HG02798 (cell line): ENCODE results near the gene TMEM121B.
"Not testable (repeated sequence)": the region's sequence is repeated elsewhere in the genome, so short reads cannot be mapped to it uniquely, and the experiment has no call there.

Experiments used
- ATAC-seq: cut with Tn5 transposase; IDR thresholded peaks from one replicate; pipeline ENCODE4 v1.9.1; 2021; ENCODE audit warnings: mild to moderate bottlenecking; ENCODE audit not compliant: unreplicated experiment, poor library complexity

Gene TMEM121B

GRCh38 chr22:17121233-17122195 lies at the start of gene TMEM121B:
Gene TMEM121B (minus strand): TSS chr22:17121360. CDS start chr22:17121127, 233 bp downstream.
- no peak for ATAC-seq

DNA sequence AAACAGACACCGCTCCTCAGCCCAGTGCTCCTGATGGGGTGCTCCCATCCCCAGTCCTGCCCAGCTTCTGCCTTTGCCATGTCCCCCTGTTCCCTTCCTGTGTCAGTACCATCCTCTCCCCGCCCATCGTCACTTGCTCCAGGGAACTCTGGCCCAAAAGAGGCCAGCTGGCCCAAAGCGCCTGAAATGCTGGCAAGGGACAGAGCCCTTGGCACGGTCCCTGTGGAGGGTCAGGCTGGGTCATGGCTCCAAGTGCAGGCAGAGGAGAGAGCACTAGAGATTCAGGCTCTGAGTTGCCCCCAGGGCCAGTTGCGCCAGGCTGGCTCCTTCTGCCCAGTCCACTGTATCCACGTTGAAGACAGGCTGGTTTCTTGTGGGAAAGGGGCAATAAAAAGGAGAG lies 46.3 kb upstream of the TMEM121B start:
- no peak for ATAC-seq

GRCh38 chr22:17164392-17165024 lies 43.3 kb upstream of the TMEM121B start:
- ATAC-seq: no peak

DNA sequence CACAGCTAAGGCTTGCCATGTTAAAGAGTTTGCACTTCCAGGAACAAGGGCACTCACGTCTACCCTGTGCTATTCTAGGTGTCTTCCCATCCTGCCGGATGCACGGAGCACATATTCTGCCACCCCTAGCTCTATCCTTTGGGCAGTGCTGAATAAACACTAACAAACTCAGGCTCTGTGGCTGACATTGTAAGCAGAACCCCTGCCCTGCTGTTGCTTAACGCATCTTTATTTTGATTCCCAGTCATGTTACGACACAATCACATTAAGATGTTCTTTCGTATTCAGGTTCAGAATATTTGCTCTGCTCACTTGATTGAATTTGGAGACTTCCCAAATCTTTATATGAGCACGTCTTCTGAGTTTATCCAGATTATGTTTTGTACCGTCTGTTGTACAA lies 41.6 kb upstream of the TMEM121B start:
- ATAC-seq: no peak

DNA sequence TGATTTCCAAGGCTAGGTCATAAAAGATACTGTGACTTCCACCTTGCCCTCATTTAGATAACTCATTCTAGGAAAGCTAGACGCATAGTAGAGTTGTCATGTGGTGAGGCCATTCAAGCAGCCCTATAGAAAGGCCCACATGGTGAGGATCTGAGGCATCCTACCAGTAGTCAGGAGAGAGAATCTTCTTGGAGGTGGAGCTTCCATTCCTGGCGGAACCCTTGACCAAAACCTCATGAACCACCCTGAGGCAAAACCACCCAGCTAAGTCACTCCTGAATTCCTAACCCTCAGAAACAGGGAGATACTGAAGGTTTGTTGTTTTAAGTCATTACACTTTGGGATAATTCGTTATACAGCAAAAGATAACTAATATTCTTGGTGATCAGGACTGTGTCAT lies 40.8 kb upstream of the TMEM121B start:
- no peak for ATAC-seq

- ATAC-seq: peak; percentile 21
These were observed 38.4 kb upstream of the TMEM121B start for GRCh38 chr22:17159504-17159951.

DNA sequence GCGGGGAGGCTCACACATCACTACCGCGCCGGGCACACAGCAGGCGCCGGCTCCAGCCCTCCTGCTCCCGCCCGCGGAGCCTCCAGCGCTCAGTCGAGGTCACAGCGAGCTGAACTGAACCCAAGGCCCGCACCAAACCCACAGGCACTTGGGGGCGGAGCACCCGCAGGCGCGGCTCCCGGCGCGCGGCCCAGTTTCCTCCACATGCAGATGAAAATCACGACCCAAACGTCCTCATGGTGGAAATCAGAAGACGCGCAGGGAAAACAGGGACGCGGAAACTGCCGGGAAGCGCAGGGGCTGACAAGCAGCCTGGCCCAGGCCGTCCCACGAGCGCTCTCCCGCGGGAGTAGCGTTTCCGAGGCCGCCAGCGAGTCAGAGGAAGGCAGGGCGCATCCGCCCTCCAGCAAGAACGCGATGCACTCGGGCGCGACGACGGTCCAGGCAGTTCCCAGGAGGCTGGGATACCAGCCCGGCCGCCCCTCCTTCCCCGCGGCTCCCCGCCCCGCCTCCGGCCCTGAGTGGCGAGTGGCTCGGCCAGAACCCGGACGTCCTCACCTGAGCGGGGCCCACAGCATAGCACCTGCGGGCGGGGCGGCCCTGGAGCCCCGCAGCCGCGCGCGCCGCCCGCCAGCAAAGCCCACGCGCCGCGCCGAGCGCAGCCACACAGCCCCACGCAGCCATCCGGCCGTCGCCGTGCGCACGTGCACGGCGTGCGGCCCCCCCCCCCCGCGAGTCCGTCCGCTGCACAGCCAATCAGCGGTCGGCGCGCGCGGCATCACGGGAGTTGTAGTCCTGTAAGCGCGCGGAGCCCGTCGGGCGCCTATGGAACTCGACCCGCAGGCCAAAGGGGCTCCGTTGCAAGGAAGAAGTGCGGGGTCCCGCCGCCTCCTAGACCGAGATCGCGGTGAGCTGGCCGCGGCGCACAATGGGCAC lies 37.7 kb upstream of the TMEM121B start, which contains the start of gene HDHD5:
TSS of gene HDHD5 (minus strand) at position 710 of the 936 bp plus-strand sequence. CDS start at position 684, 26 bp downstream.
- ATAC-seq: peak; percentile 82

DNA sequence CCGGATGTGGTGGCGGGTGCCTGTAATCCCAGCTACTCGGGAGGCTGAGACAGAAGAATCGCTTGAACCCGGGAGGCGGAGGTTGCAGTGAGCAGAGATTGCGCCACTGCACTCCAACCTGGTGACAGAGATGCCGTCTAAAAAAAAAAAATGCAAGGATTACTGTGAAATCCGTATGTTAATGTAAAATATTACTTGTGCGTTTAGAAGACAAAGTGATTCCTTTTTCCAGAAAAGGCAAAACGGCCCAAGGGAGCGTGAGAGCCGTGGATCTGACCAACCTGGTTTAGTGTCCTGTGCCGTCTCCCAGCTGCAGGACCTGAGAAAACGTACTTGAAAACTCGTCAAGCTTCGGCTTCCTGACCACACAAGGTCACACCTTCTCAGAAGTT lies 37.0 kb upstream of the TMEM121B start:
- no peak for ATAC-seq

DNA sequence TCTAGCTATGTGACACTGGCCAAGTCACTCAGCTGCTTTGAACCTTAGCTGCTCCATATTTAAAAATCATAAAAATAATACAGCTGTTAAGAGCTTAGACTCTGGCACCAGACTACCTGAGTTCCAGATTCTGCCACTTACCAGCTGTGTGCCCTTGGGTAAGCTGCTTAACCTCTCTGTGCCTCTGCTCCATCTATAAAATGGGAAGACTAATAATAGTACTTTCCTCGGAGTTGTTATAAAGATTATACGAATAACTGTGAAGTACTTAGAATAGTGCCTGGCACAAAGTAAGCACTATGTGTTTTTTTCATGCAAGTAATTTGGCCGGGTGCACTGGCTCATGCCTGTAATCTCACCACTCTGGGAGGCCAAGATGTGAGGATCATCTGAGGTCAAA lies 36.6 kb upstream of the TMEM121B start:
- no peak for ATAC-seq

DNA sequence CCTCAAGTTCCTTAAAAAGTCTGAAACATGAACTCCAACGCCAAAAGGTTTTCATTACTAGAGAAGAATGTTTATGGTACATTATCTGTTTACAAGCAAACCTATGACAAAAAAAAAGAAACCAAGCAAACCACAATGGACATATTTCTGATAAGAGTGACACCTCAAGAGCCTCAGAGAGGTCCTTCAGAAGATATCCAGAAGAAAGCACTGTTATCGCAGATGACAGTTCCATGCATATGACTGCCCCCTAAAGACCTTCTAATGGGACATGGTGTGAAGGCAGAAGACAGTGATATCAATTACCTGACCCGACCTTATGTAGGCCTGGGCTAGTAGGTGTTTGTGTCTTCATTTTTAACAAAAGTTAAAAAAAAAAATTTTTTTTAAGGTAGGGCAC lies 34.8 kb upstream of the TMEM121B start:
- no peak for ATAC-seq

GRCh38 chr22:17152971-17153370 lies 31.8 kb upstream of the TMEM121B start:
- no peak for ATAC-seq

DNA sequence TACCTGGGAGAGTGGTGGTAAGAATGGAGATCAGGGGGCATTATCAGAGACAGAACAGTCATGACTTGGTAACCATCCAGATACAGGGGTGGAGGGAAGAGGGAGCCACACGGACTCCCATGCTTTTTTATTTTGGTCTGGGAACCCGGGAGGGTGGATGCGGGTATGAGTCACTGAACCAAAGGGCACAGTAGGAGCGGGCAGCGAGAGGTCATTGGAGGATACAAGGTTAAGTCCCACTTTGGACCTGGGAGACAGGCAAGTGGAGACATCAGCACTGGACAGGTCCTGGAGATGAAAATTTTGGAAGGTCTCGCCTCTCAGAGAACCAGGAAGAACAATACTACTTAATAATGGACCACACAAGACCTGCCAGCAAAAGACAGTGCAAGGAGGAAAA lies 31.2 kb upstream of the TMEM121B start:
- ATAC-seq: no peak

DNA sequence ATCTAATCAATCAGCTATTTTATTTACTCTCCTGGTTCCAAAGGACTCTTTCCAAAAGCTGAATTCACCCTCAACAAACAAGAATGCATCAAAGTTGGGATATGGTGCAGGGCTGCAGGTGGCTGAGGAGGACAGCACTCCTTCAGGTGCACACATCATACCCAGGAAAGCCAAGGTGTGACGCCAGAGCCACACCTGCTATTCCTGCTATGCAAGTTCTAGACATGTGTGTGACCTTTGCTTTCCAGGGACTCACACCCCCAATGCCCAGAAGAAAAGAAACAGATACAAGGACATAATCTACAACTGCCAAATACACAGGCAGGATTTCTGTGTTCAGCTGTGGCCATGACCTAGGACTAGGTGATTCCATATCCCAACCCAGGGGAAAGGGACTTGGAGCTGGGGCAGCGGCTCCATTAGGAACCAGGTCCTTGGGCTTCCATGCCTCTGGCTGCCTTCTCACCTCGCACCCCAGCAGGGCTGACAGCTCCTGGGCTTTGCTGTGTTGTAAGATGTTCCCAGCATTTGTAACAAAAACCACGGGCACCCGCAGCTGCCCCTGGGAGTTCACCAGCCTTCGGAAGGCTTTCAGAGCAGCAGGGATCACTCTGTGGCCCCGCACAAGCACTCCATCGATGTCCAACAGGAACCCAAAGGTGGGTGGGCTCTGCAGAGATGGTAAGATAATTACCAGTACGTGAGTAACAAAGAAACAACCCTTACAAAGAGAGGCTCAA lies 28.1 kb upstream of the TMEM121B start:
- ATAC-seq: no peak

DNA sequence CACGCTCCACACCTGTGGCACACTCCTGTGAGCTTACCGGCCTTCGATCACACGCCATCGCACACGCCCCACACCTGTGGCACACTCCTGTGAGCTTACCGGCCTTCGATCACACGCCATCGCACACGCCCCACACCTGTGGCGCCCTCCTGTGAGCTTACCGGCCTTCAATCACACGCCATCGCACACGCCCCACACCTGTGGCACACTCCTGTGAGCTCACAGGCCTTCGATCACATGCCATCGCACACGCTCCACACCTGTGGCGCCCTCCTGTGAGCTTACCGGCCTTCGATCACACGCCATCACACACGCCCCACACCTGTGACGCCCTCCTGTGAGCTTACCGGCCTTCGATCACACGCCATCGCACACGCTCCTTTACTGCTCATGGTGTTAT lies 26.3 kb upstream of the TMEM121B start:
- ATAC-seq: not testable (repeated sequence)

DNA sequence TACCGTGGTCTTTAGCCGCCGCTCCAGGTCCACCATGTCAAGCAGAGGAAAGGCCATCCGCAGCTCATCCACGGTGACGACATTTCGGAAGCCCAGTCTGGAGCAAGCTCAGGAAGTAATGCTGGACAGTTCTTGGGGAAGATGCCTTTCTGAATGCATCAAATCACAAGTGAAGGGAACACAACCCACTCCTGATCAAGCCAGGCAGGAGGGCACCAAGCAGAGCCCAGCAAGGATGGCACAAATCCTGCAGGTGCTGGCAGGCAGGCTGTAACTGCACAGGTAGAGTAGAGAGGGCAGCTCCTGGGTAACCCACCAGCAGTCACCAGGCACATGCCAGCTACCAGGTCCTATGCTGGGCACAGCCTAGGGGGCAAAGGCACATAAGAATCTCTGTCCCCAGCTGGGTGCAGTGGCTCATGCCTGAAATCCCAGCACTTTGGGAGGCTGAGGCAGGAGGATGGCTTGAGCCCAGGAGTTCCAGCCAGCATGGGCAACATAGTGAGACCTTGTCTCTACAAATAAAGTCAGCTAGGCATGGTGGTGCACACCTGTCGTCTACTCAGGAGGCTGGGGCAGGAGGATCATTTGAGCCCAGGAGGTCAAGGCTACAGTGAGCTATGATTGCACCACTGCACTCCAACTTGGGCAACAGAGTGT lies 24.0 kb upstream of the TMEM121B start:
- no peak for ATAC-seq

DNA sequence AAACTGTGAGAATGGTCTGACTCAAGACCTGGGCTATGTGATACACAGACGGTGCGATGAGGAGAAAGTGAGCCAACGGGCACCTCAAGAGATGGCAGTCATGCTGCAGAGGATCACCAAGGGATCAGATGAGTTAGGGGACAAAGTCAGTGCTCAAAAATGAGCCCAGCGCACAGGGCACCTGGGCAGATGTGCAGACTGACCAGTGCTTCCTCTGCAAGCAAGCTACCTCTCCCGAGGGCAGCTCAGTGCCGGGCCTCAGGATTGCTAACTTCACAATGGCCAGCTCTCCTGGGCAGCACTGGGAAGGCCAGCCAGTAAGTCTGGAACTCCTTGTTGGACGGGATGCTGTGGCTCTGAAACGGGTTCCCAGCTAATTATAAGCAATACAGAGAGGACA lies 22.7 kb upstream of the TMEM121B start:
- no peak for ATAC-seq

DNA sequence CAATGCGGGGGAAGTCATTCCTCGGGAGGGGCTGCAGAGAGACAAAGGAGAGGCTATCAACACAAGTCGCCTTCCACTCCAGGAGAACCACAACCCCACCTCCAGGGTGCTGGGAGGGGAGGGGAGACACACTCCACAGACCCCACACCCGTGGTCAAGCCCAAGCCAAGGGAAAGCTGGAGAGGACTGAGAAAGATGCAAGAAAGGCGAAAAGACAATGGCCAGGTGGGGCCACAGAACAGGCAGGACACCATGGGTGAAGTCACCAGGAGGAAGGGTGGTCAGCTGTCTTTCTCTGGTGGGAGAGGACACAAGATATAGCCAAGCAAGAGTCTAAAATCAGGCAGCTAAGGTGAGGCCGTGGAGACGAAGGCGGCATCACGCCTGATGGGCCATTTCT lies 21.9 kb upstream of the TMEM121B start:
- no peak for ATAC-seq

GRCh38 chr22:17140826-17141766 lies 19.9 kb upstream of the TMEM121B start:
- ATAC-seq: no peak
